HepG2 (cell line): ENCODE measurements around the gene PC. TPM values are rescaled to one million over a fixed set of nuclear protein-coding genes. Genes with fewer than 3 reads are reported as not detected.

Experiments used
- EP300 ChIP-seq, 3 experiments: sonication (generic) in 1 of 3; formaldehyde crosslinking in 1 of 3; IDR thresholded peaks; 2 replicates each; pipeline versions ENCODE4 v1.5.1 to v1.6.1; 2011 to 2020; ENCODE audit warnings: low read depth in 2 of 3, low read length in 2 of 3, borderline replicate concordance in 1 of 3, improper control_type of control experiment in 1 of 3, mild to moderate bottlenecking in 1 of 3, missing genetic modification reagents in 1 of 3, moderate library complexity in 1 of 3
- GABPA ChIP-seq, 2 experiments: IDR thresholded peaks; 2 replicates each; pipeline ENCODE4 v1.6.1; 2011 to 2016; ENCODE audit warnings: low read depth in 2 of 2, low read length in 1 of 2, missing biosample characterization in 1 of 2, missing genetic modification characterization in 1 of 2
- HDAC1 ChIP-seq: sonication (generic); formaldehyde crosslinking; IDR thresholded peaks from 2 replicates; pipeline ENCODE4 v1.5.1; 2020; ENCODE audit warnings: mild to moderate bottlenecking, missing genetic modification reagents
- HNRNPL ChIP-seq: fragments of 200-400 bp; formaldehyde crosslinking; IDR thresholded peaks from 2 replicates; pipeline ENCODE4 v1.6.1; 2017; ENCODE audit warnings: mild to moderate bottlenecking, low read depth, low read length
- KDM5B ChIP-seq: sonication (generic); formaldehyde crosslinking; IDR thresholded peaks from 2 replicates; pipeline ENCODE4 v1.4.0; 2020; ENCODE audit warnings: missing genetic modification reagents, mild to moderate bottlenecking, borderline replicate concordance
- MAFK ChIP-seq, 2 experiments: IDR thresholded peaks in 1 of 2; conservative IDR thresholded peaks in 1 of 2; 2 replicates each; pipeline ENCODE4 v1.6.1; 2011; ENCODE audit warnings: improper control_type of control experiment in 2 of 2, low read length in 2 of 2
- NR1H2 ChIP-seq: sonication (generic); formaldehyde crosslinking; IDR thresholded peaks from 2 replicates; pipeline ENCODE4 v1.8.1; 2022; ENCODE audit warnings: low read depth, missing genetic modification reagents, borderline replicate concordance
- RAD21 ChIP-seq: fragments of 450-650 bp; formaldehyde crosslinking; IDR thresholded peaks from 2 replicates; pipeline ENCODE4 v1.5.0; 2020; ENCODE audit warnings: mild to moderate bottlenecking
- SNAPC2 ChIP-seq: sonication (generic); formaldehyde crosslinking; IDR thresholded peaks from 2 replicates; pipeline ENCODE4 v1.8.1; 2022; ENCODE audit warnings: mild to moderate bottlenecking, missing genetic modification reagents
- SOX13 ChIP-seq, 3 experiments: fragments of 450-650 bp in 1 of 3; sonication (generic) in 1 of 3; formaldehyde crosslinking in 1 of 3; IDR thresholded peaks in 2 of 3; conservative IDR thresholded peaks in 1 of 3; 2 replicates each; pipeline versions ENCODE4 v1.5.0 to v1.6.1; 2016 to 2020; ENCODE audit warnings: antibody characterized with exemption in 1 of 3, mild to moderate bottlenecking in 1 of 3, missing compliant biosample characterization in 1 of 3, missing genetic modification reagents in 1 of 3, moderate library complexity in 1 of 3
- SP140L ChIP-seq: sonication (generic); formaldehyde crosslinking; IDR thresholded peaks from 2 replicates; pipeline ENCODE4 v1.4.0; 2020; ENCODE audit warnings: missing genetic modification reagents, borderline replicate concordance
- THAP11 ChIP-seq: IDR thresholded peaks from 2 replicates; pipeline ENCODE4 v1.6.1; 2016; ENCODE audit warnings: missing biosample characterization, missing genetic modification reagents
- TRAFD1 ChIP-seq: sonication (generic); formaldehyde crosslinking; IDR thresholded peaks from 2 replicates; pipeline ENCODE4 v1.5.1; 2020; ENCODE audit warnings: missing genetic modification reagents, mild to moderate bottlenecking, borderline replicate concordance
- ZBTB14 ChIP-seq: sonication (generic); formaldehyde crosslinking; IDR thresholded peaks from 2 replicates; pipeline ENCODE4 v1.4.0; 2020; ENCODE audit warnings: missing genetic modification reagents
- ZFP82 ChIP-seq: sonication (generic); formaldehyde crosslinking; IDR thresholded peaks from 2 replicates; pipeline ENCODE4 v1.5.1; 2020; ENCODE audit warnings: mild to moderate bottlenecking, missing genetic modification reagents, borderline replicate concordance
- ZNF329 ChIP-seq: sonication (generic); formaldehyde crosslinking; IDR thresholded peaks from 2 replicates; pipeline ENCODE4 v1.9.0; 2021; ENCODE audit warnings: low read depth, mild to moderate bottlenecking, missing genetic modification reagents
- ZNF343 ChIP-seq: sonication (generic); formaldehyde crosslinking; IDR thresholded peaks from 2 replicates; pipeline ENCODE4 v1.4.0; 2020; ENCODE audit warnings: mild to moderate bottlenecking, missing genetic modification reagents
- ZNF605 ChIP-seq: sonication (generic); formaldehyde crosslinking; IDR thresholded peaks from 2 replicates; pipeline ENCODE4 v1.8.0; 2022; ENCODE audit warnings: mild to moderate bottlenecking, missing genetic modification reagents
- ZSCAN29 ChIP-seq: sonication (generic); formaldehyde crosslinking; conservative IDR thresholded peaks from 2 replicates; pipeline ENCODE4 v1.4.0; 2020; ENCODE audit warnings: mild to moderate bottlenecking, missing genetic modification reagents
- polyA plus RNA-seq, 8 experiments: library from polyadenylated mRNA; depleted of rRNA in 3 of 8; stranded (reverse) in 7 of 8; unstranded in 1 of 8; fragments of >200 nt; fragmentation: Illumina TruSeq in 4 of 8; extraction: Trizol in 4 of 8; gene quantifications; 2 replicates each; pipeline versions ENCODE4 v1.2.1 to v1.2.3, GENCODE V29; 2011 to 2016; ENCODE audit warnings: low read depth in 4 of 8, missing spikeins in 1 of 8, mixed read lengths in 1 of 8; ENCODE audit not compliant: insufficient read depth in 1 of 8
- total RNA-seq, 5 experiments: library from RNA; depleted of rRNA; stranded (reverse); fragments of >200 nt; fragmentation: Illumina TruSeq; extraction: Trizol; gene quantifications; 2 replicates each; pipeline ENCODE4 v1.2.3, GENCODE V29; 2016; ENCODE audit warnings: low read depth in 1 of 5
- TF ChIP-seq, protein P1 (sequence below): sonication (generic); formaldehyde crosslinking; IDR thresholded peaks from 2 replicates; pipeline ENCODE4 v1.4.0; 2020; ENCODE audit warnings: low read depth, mild to moderate bottlenecking, missing genetic modification reagents
- TF ChIP-seq, protein P2 (sequence below): fragments of 450-650 bp; IDR thresholded peaks from 2 replicates; pipeline ENCODE4 v1.6.1; 2017; ENCODE audit warnings: mild to moderate bottlenecking

PC gene
- total and polyA plus RNA-seq, 2 of the 13 experiments (the other 11 are each of a cell fraction or from before 2014, with no cell fraction given) = 29.0 to 39.0 TPM

DNA sequence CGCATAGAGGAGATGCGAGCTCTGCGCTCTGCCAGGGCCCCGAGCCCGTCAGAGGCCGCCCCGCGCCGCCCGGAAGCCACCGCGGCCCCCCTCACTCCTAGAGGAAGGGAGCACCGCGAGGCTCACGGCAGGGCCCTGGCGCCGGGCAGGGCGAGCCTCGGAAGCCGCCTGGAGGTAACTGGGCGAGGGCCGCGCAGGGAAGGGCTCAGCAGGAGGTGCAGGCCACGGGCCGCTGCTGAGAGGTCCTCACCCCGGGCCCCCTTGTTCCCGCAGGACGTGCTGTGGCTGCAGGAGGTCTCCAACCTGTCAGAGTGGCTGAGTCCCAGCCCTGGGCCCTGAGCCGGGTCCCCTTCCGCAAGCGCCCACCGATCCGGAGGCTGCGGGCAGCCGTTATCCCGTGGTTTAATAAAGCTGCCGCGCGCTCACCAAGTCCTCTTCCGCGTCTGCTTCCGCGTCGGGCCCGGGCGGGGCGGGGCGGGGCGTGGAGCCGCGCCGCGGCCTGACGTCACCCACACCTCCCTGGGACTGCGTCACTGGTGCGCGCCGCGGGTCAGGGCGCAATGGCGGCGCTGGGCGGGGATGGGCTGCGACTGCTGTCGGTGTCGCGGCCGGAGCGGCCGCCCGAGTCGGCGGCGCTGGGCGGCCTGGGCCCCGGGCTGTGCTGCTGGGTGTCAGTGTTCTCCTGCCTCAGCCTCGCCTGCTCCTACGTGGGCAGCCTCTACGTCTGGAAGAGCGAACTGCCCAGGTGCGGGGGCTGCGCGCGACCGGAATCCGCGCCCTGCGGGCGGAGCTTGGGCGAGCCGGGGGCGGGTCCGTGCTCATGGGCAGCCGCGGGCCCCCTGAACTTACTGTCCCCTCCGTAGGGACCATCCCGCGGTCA, 115.0 kb downstream of the PC start, which contains the start of gene RCE1 (continued):
- TF ChIP-seq ZNF605 (CRISPR knock-in tag) (no peak), SNAPC2 (CRISPR knock-in tag) (peak; percentile 38; the same call in 1 of the 2 replicates), HNRNPL (no peak), TRAFD1 (no peak), ZSCAN29 (CRISPR knock-in tag) (no peak), ZBTB14 (peak; percentile 75), SOX13 (IDR thresholded peaks at IDR 0.05) (no peak), SOX13 (CRISPR knock-in tag; conservative IDR thresholded peaks at IDR 0.05 in 1 of 2, IDR thresholded peaks at IDR 0.05 in 1 of 2) (no peak), ZFP82 (no peak), NR1H2 (CRISPR knock-in tag) (no peak), ZNF343 (CRISPR knock-in tag) (no peak), HDAC1 (CRISPR knock-in tag) (no peak; the same call in 1 of the 2 replicates), GABPA (IDR thresholded peaks at IDR 0.05; ENCODE audit: low read depth, low read length) (peak; percentile 48), GABPA (CRISPR knock-in tag; IDR thresholded peaks at IDR 0.05; ENCODE audit: low read depth) (peak; percentile 44), SP140L (no peak), THAP11 (peak; percentile 90), MAFK (conservative IDR thresholded peaks at IDR 0.05 in 1 of 2, IDR thresholded peaks at IDR 0.05 in 1 of 2; ENCODE audit: low read length in 2 of 2) (no peak), KDM5B (CRISPR knock-in tag) (peak; percentile 50; the same call in 1 of the 2 replicates), ZNF329 (CRISPR knock-in tag) (peak; percentile 41; the same call in 1 of the 2 replicates), EP300 (IDR thresholded peaks at IDR 0.05; ENCODE audit: low read depth in 2 of 2, low read length in 2 of 2) (peak; percentile 21 to 47; a peak in 1 of 4 replicates), EP300 (CRISPR knock-in tag; IDR thresholded peaks at IDR 0.05; ENCODE audit: borderline replicate concordance) (no peak), RAD21 (CRISPR knock-in tag) (peak; percentile 40; the same call in 1 of the 2 replicates)
- TF ChIP-seq, protein P1, sequence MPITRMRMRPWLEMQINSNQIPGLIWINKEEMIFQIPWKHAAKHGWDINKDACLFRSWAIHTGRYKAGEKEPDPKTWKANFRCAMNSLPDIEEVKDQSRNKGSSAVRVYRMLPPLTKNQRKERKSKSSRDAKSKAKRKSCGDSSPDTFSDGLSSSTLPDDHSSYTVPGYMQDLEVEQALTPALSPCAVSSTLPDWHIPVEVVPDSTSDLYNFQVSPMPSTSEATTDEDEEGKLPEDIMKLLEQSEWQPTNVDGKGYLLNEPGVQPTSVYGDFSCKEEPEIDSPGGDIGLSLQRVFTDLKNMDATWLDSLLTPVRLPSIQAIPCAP (CRISPR knock-in tag) = no peak
- TF ChIP-seq, protein P2, sequence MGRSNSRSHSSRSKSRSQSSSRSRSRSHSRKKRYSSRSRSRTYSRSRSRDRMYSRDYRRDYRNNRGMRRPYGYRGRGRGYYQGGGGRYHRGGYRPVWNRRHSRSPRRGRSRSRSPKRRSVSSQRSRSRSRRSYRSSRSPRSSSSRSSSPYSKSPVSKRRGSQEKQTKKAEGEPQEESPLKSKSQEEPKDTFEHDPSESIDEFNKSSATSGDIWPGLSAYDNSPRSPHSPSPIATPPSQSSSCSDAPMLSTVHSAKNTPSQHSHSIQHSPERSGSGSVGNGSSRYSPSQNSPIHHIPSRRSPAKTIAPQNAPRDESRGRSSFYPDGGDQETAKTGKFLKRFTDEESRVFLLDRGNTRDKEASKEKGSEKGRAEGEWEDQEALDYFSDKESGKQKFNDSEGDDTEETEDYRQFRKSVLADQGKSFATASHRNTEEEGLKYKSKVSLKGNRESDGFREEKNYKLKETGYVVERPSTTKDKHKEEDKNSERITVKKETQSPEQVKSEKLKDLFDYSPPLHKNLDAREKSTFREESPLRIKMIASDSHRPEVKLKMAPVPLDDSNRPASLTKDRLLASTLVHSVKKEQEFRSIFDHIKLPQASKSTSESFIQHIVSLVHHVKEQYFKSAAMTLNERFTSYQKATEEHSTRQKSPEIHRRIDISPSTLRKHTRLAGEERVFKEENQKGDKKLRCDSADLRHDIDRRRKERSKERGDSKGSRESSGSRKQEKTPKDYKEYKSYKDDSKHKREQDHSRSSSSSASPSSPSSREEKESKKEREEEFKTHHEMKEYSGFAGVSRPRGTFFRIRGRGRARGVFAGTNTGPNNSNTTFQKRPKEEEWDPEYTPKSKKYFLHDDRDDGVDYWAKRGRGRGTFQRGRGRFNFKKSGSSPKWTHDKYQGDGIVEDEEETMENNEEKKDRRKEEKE = no peak
